Stimulated activated CD4-positive, alpha-beta T cell treated with anti-CD3 and anti-CD28 coated beads, TNF-alpha, amount 100 ng/mL, for 1 hour (primary cell): ENCODE results near the gene ZFPM1.
"Not testable (repeated sequence)": the region's sequence is repeated elsewhere in the genome, so short reads cannot be mapped to it uniquely, and the experiment has no call there.

Experiments used
- DNase-seq, 3 donors: peaks; one replicate each; pipeline ENCODE4 v3.0.0-alpha.2; 2020; ENCODE audit warnings: low read depth in 3 of 3, low spot score in 1 of 3

ZFPM1 gene

DNA sequence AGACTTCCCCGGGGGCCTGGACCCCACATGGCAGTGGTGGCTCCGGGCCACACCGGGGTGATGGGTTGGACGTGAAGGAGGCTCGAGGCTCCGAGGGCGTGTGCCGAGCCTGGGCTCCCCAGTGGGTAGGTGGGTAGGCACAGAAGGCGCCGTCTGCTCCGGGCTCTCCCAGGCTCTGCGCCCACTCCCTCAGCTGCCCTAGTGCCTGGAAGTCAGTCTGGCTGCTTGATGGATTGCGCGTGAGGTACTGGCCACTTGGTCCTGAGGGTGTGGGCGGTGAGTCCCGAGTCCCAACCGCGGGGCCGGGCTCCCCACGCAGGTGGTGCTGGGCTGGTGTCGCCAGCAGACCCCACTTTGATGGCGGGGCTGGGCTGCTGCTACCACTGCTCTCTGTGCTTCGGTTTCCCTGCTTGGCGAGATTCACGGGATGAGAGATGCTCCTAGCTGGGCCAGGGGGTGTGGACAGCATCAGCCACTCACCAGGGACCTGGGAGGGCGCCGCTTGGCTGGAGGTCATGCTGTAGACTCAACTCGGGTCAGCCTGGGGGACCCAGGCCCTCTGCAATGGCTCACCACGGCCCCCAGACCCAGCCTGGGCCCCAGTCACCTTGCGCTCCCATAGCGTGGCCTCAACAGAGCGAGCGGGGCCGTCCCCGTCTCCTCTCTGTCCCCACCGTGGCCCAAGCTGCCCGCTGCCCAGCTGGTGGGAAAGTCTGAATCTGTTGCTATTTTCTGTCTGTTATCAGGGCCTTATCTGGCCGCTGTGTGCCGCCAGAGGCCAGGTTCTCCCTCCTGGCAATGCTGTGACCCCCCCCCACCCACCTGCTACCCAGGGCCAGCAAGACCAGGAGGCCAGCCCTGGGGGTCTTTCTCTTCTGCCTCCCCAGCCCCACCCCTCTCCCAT, 26.1 kb downstream of the ZFPM1 start:
- DNase-seq = no peak

DNA sequence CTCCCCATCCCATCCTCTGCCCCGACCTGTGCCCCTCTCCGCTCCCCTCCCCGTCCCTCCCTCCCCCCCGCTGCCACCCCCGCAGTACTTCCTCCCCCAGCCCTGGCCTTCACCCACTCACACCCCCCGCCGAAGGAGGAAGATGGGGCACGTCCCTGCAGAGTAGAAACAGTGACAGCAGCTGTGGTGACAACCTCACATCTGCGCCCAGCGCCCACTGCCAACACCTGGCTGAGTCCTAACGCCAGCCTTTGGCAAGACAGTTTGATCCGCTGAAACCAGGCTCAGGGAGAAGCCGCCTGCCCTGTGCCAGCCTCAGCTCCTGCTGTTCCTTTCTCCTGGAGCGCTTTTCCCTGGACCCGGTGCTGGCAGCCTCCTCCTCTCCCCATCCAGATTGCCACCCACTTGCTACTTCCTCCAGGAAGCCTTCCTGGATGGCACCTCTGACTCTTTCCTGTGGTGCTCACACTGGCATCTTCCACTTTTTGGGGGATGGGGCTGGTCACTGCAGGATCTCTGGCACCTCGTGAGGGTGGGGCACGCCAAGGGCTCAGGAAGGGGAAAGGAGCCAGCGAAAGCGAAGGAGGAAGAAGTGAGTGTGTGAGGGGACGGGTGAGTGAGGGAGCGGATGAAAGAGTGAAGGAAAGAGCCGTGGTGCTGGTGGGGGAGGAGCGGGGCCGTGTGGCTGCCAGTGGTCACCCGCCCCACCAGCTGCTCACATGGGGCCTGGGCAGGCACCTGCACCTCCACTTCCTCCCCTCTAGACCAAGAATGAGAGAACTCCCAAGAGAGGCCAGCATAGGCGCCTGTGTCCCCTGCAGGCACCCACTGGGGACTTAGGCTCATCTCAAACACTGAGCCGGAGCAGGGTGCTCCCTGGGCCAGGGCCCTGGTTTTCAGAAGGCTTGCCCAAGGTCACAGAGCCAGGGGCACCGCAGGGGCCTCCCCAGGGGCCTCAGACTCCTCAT, 27.0 kb downstream of the ZFPM1 start:
- DNase-seq = no peak

DNA sequence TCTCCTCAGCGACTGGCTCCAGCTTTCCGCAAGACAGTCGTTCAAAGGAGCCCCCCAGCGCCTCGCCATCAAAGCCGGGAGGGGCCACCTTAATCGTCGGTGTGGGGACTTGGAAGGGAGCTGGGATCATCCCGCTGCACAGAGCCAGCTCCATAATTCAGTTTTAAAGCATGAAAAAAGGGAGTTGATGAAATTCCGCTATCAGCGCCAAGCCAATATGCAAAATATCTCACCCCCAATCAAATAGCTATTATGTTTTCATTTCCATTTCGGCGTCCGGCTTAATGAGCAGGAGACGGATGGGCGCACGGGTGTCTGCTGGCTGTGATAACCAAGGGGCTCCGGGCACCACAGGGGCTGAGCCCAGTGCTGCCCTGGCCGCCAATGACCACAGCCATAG, 27.7 kb downstream of the ZFPM1 start:
- no peak for DNase-seq

DNA sequence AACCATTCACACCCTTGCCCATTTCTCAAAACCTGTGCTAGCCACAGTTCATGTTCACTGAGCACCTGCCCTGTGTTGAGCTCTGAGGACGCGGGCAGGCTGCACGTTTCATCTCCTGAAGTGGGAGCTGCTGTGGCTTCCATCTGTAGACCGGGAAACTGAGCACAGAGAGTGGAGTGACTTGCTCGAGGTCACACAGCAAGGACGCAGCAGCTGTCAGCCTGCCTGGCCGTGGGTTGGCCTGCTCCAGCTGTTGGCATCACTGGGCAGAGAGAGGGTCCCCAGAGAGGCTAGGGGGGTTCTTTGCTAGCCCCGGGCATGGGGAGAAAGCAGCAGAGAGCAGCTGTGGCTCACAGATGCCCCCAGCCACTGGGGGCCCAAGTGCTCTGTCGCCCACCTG, 28.8 kb downstream of the ZFPM1 start:
- no peak for DNase-seq

DNA sequence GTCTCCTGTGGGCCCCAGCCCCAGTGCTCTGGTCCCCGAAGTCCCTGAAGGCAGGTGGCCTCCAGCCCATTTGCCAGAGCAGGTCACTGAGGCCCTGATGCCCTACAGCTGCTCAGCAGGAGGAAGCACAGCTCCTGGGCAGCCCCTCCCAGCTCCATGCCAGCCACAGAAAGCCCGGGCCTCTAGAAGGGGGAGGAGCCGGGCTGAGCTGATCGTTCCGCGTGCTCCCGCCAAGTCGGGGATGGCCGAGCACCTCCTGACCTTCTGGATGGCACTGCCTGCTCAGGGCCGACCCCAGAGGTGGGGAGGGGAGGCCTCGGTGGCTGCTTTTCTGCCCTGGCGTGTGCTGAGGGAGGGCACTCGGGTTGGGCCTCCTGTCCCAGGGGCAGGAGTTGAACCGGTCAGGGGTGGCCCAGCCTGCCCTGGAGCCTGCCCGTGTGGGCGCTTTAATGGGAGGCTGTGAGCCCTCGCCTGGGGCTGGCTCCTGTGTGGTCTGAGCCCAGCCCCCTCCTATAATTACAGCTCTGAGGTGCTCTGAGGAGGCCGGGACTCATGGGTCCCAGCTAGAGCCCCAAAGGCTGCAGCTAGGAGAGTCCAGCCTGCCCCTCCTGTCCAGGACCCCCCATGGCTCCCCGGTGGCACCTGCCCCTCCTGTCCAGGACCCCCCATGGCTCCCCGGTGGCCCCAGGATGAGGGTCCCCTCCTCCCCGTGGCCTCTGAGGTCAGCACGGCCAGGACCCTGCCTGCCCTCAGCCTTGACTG, 29.7 kb downstream of the ZFPM1 start:
- DNase-seq = no peak

DNA sequence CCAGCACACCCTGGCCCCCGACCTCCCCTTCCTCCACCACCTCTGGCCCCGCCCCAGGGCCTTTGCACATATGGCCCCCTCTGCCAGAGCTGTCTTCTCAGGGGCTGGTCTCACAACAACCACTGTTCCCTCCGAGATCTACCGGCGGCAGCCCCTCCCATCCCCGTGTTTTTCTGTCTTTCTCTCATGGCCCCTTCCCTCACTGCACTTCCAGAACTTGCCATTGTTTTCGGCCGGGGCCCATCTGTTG, 30.2 kb downstream of the ZFPM1 start:
- DNase-seq = no peak

DNA sequence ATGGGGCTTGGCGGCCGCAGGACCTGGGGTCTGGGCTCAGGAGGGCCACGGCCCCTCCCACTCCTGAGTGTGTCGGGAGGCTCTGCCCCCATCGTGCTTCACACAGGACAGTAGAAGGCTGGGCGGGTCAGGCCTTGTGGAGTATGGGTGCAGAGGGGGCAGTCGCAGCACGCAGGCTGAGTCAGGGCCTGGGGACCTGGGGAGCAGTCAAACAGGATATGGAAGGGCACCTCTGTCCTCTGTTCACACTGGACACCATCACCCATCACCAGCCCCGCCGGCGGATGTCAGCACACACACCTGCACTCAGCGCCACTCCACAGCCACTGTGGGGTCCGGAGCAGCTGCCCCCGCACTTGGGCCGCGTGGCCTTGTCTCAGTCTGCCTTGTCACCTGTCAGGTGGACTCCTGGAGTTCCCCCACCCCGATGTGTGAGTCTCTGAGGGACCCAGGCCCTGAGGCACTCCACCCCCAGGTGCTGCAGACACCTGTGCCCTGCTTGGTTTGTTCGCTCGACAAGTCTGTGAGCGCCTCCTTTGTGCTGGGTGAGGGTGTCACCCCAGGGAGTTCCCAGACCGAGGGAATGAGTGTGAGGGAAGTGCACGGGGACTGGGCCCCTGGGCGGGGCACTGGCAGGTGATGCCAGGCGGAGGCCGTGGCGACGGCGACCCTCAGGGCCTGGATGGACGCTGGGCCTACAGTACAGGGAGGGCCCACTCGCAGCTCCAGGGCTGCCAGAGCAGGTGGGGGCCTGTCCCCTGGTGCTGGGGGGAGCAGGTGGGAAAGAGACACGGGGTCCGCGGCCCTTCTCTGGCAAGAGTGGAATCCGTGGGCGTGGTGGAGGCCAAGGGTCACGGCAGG, 31.7 kb downstream of the ZFPM1 start:
- no peak for DNase-seq

DNA sequence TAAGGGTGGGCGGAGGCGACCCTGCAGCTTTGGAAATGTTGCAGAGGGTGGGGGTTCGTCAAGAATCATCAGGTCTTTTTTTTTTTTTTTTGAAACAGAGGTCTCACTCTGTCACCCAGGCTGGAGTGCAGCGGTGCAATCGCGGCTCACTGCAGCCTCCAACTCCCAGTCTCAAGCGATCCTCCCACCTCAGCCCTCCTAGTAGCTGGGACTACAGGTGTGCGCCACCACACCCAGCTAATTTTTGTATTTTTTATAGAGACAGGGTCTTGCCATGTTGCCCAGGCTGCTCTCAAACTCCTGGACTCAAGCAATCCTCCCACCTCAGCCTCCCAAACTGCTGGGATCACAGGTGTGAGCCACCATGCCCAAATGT, 32.3 kb downstream of the ZFPM1 start:
- DNase-seq = not testable (repeated sequence)

DNA sequence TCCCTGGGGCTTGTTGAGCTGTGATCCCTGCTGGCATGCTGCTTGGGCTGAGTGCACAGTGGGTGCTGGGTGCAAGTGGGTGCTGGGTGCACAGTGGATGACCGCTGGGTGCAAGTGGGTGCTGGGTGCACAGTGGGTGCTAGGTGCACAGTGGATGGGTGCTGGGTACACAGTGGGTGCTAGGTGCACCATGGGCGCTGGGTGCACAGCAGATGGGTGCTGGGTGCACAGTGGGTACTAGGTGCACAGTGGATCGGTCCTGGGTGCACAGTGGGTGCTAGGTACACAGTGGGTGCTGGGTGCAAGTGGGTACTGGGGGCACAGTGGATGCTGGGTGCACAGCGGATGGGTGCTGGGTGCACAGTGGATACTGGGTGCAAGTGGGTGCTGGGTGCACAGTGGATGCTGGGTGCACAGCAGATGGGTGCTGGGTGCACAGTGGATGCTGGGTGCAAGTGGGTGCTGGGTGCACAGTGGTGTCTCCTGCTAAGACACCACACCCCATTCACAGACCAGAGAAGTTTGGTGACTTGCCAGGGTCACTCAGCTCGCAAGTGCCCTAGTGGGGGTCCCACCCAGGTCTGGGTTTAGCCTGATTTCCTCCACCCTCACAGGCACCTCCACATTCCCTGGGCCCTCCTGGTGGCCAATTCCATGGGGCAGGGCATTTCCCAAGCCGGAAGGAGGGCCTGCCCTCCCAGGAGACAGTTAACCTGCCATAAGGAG, 33.5 kb downstream of the ZFPM1 start:
- DNase-seq = no peak

DNA sequence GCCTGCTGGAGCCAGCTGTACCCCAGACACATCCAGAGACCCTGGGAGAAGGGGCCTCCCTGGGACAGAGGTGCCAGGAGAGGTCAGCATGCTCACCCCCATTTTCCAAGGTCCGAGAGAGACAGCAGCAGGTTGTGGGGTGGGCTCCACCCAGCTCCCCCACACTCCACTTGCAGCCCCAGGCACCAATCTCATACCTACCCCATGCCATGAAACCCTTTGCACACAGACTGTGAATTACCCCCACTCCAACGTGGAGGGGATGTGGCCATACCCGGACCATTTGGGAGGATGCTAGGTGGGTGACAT, 34.0 kb downstream of the ZFPM1 start:
- no peak for DNase-seq

DNA sequence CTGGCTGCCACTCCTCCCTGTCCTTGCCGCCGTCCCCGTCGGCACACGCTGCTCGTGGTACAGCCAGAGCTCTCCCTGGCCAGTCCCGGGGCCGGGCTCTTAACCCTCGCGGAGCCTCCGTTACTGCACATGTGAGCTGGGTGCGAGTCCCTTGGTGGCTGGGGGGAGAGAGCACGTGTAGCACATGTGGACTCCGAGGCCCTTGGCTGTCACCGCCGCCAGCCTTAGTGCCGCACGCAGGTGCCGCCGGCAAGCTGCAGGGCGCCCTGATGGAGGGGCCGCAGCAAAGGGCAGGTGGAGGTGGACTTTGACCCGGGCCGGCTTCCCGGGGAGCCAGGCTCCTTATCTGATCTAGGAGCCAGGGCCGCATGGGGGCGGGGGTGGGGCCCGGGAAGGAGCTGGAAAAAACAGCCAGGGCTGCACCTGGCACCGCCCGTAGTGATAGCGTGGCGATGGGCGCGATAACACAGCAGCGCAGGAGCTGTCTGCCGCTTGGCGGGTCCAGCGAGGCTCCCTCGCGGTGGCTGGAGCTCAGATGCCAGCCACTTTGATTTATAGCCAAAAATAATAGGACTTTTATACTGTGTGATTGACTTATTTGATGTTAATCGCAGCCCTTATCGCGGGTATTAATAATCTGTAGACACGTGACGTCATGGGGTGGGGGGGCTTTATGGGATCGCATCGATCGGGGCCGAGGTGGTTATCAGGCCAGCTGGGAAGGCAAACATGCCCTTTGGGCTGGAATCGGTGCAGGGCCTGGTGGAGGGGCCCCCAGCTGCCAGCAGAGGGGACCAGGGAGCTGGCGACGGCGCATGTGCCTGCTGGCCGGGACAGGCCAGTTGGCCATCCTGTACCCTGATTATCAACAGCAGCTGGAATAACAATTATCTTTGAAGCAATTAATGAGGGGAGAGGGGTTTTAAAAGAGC, 35.1 kb downstream of the ZFPM1 start:
- no peak for DNase-seq

DNA sequence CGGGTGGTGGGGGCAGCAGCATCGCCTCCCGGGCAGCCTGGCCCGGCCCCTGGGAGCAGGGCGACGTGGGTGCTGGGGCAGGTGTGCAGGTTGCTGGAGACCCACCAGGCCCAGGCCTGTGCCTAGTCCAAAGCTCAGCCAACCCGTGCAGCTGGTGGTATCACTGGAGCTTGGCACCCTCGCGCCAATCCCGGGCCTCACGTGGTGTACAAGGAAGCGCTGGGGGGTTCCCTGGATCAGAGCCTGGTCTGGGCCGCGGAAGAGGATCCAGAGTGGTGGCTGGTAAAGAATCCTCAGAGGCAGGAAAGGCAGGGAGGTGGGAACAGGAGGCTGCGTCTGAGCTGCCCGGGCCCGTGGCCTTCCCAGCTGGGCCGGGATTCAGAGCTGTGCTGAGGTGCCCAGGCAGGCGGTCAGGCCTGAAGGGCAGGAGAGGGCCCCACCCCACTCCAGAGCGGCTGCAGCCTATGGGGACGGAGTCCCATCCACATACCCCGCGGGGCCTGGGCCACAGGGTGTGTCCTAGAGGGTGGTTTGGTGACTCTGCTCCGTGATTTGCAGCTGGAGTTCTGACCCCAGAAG, 36.2 kb downstream of the ZFPM1 start:
- DNase-seq = no peak

DNA sequence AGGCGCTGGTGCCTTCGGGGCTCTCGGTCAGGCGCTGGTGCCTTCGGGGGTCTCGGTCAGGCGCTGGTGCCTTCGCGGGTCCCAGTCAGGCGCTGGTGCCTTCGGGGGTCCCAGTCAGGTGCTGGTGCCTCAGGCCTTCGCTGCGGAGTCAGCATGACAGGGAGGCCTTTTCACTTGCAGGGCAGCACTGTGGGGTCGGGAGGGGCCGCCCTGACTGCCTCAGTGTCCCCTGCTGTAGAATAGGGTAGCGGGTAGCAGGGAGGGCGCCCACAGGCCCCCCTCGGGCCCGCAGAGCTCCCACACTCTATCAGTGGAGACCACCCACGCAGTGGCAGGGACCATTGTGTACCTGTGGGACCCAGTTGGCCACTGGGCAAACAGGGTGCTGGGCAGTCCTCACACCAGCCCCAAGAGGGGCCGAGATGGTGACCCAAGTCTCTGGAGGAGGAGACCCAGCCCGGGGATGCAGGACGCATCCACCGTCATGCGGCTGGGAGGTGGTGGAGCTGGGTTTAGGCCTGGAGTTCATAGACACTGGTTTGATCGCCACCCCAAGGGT, 38.0 kb downstream of the ZFPM1 start:
- DNase-seq = no peak

DNA sequence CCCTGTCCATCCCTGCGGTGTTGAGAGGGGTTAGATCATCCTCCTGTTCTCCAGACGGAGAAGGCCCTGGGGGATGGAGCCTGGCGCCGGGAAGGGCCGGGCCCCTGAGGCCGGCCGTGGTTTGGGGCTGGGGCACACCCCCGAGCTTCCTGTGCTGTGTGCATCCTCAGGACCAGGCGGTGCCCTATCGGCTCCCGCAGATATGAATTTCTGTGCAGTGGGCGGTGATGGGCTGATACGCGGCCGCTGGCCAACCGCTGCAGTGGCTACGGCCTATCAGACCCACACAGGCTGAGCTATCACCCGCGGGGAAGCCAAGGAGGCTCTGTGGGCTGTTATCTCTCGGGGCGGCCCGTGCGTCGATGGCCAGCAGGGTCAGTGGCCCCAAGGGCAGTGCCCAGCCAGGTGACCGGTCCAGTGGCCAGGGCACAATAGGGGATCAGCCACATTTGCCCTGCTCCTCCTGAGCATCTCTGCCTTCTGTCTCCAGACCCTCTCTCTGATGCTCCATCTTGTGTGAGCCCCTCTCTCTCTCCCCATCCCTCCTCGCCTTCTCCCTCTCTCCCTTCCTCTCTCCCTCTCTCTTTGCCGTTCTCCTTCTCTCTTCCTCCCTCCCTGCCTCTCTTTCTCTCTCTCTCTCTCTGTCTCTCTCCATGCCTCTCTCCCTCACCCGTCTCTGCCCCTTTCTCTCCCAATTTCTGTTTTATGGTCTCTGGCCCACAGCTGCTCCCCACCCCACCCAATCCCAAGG, 38.7 kb downstream of the ZFPM1 start:
- DNase-seq = no peak

DNA sequence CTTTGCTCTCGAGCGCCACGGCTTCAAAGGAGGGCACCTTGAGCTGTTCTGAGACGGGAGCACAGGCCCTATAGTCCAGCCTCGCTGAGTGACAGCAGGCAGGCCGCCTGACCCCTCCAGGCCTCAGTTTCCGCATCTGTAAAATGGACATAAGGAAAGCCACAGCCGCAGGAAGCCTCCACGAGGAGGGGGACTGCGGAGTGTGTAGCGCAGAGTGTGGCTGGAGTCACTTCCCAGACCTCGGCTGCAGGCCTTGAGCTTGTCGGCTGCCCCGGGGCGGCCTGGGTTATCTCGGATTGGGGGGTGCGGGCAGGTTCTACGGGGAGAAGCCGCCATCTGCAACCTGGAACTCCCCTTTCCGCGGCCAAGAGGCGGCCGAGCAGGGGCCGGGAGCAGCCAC, 40.8 kb downstream of the ZFPM1 start:
- DNase-seq = no peak

DNA sequence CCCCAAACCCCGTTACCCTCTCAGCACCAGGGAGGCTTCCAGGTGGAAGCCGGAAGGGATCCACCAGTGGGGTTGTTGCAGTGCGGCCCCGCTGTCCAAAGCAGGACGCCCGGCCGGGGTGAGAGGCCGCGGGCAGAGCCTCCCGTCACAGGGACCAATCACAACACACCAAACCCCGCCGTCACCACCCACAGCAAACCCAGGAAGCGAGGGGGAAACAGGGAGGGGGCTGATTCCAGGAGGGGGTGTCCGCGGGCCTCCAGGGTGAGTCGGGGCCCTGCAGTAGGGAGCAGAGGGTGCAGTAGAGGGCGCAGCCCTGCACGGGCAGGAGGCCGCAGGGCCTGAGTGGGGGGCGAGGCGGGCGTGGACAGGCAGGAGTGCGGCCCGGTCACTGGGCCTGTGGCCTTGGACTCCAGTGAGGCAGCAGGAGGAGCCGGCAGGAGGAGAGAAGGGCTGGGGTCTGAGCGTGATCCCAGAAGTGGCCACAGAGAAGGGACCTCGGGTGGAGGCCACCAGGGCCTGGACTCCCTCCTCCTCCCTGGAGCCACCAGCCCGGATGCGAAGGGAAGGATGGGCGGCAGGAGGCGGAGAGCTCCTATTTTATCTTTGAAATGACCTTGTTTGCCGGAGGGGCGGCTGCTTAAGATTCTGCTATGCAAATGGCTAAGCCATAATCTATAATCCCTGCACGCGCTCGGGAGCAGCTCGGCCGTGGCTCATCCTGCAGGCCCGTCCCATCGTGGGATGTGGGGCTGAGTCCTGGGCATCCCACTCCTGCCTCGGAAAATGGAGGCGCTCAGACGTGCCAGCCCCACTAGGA, 41.5 kb downstream of the ZFPM1 start:
- DNase-seq = no peak

DNA sequence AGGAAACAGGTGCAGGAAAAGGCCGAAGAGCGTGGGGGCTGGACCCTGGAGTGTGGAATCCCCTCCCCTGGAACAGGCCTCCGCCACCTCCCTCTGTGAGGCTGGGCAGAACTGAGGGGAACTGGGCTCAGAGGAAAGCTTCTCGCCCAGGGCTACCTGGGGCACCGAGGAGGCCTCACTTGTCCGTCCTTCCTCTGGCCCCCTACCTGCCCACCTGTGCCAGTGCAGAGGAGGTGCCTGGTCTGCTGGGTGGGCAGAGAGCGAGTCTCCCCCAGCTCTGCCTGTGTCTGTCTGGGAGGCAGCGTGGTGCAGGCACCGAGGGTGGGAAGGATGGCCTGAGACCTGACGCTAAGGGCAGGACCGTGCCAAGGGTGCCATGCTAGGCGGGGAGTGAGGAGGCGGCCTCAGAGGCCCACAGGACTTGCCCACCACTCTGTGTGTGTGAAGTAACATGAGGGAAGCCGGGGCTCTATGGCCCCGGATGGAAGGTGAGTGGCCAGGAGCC, 42.2 kb downstream of the ZFPM1 start:
- no peak for DNase-seq
